GM18502 (cell line): ENCODE results near the gene CPNE4.

Experiments used
- ATAC-seq: cut with Tn5 transposase; IDR thresholded peaks from one replicate; pipeline ENCODE4 v1.9.1; 2021; ENCODE audit warnings: mild to moderate bottlenecking; ENCODE audit not compliant: unreplicated experiment, poor library complexity

The CPNE4 gene

DNA sequence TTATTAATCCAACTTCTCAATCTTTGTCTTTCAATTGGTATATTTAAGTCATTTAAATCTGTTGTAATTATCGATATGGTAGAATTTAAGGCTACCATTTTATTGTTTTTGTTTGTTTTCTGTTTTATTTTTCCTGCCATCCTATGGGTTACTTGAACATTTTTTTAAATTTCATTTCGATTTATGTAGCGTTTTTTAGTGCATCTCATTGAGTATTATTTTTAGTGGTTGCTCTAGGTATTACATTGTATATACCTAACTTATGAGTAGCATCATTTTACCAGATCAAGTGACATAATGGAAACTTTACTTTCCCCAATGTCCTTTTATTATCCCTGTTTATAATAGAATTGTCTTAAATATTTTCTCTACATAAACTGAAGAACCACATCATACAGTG lies 284.6 kb downstream of the CPNE4 start:
- no peak for ATAC-seq

DNA sequence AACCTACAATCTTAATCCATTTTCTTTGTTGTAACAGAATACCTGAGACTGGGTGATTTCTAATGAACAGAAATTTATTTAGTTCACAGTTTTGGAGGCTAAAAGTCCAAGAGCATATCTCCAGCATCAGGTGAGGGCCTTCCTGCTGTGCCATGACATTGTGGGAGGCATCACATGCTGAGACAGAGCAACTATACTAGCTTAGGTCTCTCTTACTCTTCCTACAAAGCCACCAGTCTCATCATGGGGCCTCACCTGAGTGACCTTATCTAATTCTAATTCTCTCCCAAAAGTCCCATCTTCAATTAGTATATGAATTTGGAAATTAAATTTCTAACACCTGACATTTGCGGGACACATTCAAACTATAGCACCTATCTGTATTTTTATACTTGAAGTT lies 285.0 kb downstream of the CPNE4 start:
- ATAC-seq, result no peak

DNA sequence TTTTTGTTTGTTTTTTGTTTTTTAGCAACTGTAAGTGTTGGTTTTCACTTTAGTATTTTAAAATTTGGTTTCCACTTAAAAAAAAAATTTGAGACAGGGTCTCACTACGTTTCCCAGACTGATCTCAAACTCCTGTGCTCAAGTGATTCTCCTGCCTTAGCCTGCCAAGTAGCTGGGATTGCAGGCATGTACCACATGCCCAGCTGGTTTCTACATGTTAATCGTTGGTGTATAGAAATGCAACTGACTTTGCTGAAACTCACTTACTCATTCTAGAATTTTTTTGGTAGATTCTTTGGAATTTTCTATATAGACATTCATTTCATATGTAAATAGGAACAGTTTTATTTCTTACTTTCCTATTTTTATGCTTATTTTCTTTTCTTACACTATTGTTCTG lies 287.3 kb downstream of the CPNE4 start:
- no peak for ATAC-seq

GRCh38 chr3:131744765-131745164 lies 290.0 kb downstream of the CPNE4 start:
- no peak for ATAC-seq

DNA sequence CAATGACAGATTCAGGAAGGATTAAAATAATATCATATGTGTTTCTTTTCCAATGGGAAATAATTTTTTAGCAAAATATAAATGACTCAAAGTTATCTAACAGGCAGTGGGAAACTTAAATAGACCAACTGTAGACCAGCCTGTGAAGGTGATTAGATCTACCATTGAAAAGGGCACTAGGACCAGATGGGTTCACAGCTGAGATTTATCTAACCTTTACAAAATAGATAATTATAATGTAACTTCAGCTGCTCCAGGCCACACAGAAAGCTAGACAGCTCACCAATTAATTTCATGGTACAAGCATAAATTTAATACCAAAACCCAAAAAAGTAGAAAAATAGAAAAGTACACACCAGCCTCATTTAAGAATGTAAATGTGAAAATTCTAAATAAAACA lies 291.7 kb downstream of the CPNE4 start:
- no peak for ATAC-seq

GRCh38 chr3:131739211-131739610 lies 295.6 kb downstream of the CPNE4 start:
- no peak for ATAC-seq

DNA sequence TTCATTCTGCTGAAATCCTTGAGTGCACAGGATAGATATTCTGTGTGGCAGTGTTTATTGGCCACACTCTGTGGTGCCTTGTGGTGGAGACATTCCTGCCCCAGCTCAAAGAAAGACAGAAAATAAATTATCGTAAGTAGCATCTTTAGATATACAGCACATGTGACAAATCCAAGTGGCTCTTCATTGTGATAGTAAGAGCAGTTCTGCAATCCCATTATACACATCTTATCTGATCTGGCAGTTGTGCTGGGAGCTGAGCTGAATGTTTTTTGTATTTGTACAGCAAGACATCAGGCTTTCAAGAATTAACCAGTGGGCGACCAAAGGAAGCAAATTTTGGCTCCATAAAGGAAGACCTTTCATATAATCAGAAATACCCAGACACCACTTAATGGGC lies 296.7 kb downstream of the CPNE4 start:
- ATAC-seq, result no peak

- ATAC-seq, result no peak
These were observed 299.3 kb downstream of the CPNE4 start for GRCh38 chr3:131735544-131735943.

GRCh38 chr3:131735116-131735515 lies 299.7 kb downstream of the CPNE4 start:
- no peak for ATAC-seq

- no peak for ATAC-seq
These were observed 301.6 kb downstream of the CPNE4 start for GRCh38 chr3:131733086-131733841.

DNA sequence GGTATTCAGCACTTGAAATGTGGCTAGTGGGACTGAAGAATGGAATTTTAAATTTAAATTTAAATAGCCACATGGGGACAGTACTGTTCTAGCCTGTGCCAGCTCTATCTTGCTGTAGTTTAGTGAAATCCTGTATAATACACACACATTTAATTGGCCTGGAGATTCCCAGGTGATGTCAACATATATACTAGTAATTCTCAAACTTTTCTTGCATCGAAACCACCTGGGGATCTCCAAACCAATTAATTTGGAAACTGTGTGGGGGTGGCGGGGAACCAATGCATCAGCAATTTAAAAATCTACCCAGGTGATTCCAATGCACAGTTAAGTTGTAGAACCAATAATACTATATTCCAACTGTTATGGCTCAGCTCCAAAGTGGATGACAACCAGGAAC lies 303.1 kb downstream of the CPNE4 start:
- ATAC-seq, result peak; percentile 67

GRCh38 chr3:131730581-131730980 lies 304.2 kb downstream of the CPNE4 start:
- no peak for ATAC-seq

DNA sequence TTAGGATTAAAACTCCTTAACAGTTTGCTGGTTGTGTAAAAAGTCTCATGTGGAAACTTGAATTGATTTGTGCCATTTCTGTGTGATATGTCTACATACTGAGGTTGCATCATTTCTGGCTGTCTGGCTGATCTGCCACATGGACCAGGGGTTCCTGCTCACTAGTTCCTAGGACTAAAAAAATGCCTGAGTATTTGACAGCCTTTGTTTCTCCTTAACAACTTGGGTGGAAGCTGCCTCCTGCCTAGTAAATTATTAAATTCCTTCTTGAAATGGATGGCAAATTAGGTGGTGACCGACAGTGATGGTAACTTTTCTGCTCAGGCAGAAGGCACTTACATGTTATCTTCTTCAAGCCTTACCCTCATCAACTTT lies 305.2 kb downstream of the CPNE4 start:
- ATAC-seq, result no peak

- ATAC-seq, result no peak
These were observed 305.7 kb downstream of the CPNE4 start for GRCh38 chr3:131728898-131729642.

DNA sequence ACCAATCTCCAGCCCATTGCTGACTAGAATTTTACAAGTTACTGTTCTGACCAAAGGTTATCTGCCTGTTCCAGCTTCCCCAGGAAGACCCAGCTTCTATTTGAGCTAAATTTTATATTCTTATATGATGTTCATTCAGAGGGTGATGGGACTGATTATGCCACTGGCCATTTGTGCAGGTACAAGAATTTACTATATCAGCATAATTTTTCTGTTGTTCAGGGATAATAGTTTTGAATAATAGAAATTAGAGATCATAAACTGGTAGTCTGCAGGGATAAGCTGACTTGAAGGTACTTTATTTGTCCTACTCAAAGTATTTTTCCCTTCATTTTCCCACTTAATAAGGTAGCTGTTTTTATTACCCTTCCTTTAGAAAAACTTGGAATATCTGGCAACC lies 309.4 kb downstream of the CPNE4 start:
- no peak for ATAC-seq

- no peak for ATAC-seq
These were observed 311.5 kb downstream of the CPNE4 start for GRCh38 chr3:131723343-131723742.

- no peak for ATAC-seq
These were observed 317.3 kb downstream of the CPNE4 start for GRCh38 chr3:131717493-131717892.

GRCh38 chr3:131716943-131717342 lies 317.9 kb downstream of the CPNE4 start:
- ATAC-seq, result no peak

DNA sequence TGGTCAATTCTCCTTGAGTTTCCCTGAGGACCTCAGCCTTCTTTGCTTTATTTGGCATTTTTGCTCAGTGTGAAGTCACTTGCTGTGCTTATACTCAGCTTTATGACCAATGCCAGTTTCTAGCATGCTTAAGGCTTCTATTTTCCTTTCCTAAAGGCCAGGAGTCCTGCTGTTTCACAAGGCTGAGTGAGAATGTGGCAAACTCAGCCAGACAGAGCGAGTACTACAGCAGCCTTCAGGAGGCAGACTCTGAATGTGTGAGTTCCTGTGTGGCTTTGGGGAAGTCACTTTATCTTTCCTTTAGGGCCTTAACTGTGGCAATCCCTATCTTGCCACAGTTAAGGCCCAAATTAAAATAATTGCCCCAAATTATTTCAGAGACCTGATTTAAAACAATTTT lies 318.8 kb downstream of the CPNE4 start:
- no peak for ATAC-seq

DNA sequence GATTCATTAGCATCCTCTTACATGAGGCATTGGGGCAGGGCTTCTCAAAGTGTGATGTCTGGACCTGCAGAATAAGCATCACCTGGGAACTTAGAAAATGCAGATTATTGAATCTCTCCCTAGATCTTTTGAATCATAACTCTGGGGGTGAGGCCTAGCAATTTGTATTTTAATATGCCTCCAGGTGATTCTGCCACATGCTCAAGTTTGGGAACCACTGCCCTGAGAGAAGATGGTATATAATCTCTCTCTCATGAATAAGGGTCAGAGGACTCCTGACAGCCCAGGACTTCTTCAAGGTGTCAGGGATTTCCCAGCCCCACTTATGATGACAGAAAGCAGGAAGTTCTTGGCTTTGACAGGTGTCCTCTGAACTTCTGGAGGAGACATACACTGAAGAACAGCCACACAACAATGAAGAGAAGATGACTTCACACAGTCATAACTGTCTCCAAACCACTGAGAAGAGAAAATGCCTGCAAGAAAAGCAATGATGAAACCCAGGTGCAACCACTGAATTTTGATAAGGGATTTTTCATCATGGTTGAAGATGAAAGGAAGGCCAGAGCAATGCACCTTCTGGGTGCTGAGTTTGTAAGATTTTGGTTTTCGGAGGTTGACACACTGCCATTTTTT lies 320.1 kb downstream of the CPNE4 start:
- ATAC-seq, result peak; percentile 93

- ATAC-seq, result no peak
These were observed 321.2 kb downstream of the CPNE4 start for GRCh38 chr3:131713416-131714123.
